GM13976 (cell line): ENCODE measurements around the gene IMPG2.

ENCODE experiments used
- DNase-seq: peaks from one replicate; pipeline ENCODE4 v3.0.0; 2012; ENCODE audit warnings: low spot score
- CTCF ChIP-seq: IDR thresholded peaks from 2 replicates; pipeline ENCODE4 v1.5.1; 2012; ENCODE audit warnings: borderline replicate concordance, mild to moderate bottlenecking; ENCODE audit not compliant: insufficient read depth; ENCODE audit errors: extremely low read depth, missing control alignments, control extremely low read depth
- in situ Hi-C: fragments of 300-500 bp; cut with MboI; formaldehyde crosslinking; loops from one replicate; pipeline ENCODE4 v1.12.0; 2022; ENCODE audit warnings: low sequenced_read_pairs, mixed read lengths, inconsistent platforms; ENCODE audit not compliant: unreplicated experiment

IMPG2 gene

GRCh38 chr3:101303089-101303731 is 17.2 kb downstream of the IMPG2 start:
- in situ Hi-C loops: no loop called here

GRCh38 chr3:101300073-101300472 is 20.3 kb downstream of the IMPG2 start:
- in situ Hi-C loops: no loop called here
- no peak for TF ChIP-seq CTCF
- no peak for DNase-seq

More at GRCh38 chr3:101303089-101303731, 17.2 kb downstream of the IMPG2 start:
- TF ChIP-seq CTCF: no peak
- DNase-seq: peak; percentile 30

- in situ Hi-C loops: no loop called here
- no peak for TF ChIP-seq CTCF
- DNase-seq: no peak
Observed at GRCh38 chr3:101292027-101292426, 28.3 kb downstream of the IMPG2 start.

- in situ Hi-C loops: no loop called here
- no peak for DNase-seq
- no peak for TF ChIP-seq CTCF
Observed at GRCh38 chr3:101288294-101288693, 32.1 kb downstream of the IMPG2 start.

- TF ChIP-seq CTCF: no peak
- in situ Hi-C loops: no loop called here
- no peak for DNase-seq
Observed at GRCh38 chr3:101284757-101285156, 35.6 kb downstream of the IMPG2 start.

- TF ChIP-seq CTCF: no peak
- in situ Hi-C loops: no loop called here
Observed at GRCh38 chr3:101281521-101282030, 38.8 kb downstream of the IMPG2 start.

More at GRCh38 chr3:101281521-101282030, 38.8 kb downstream of the IMPG2 start:
- DNase-seq: no peak
